Stimulated activated naive CD8-positive, alpha-beta T cell treated with anti-CD3 and anti-CD28 coated beads, Interleukin-15, Interleukin-2, amounts not matched to agents 100 U/mL and 50 U/mL, for 24 hours (primary cell): ENCODE measurements around the gene OLFML2A.

Source experiments
- ATAC-seq: fragments of 150-1000 bp; cut with Tn5 transposase; one replicate; pipeline ENCODE4 v1.10.0; 2021
- DNase-seq: peaks from one replicate; pipeline ENCODE4 v3.0.0; 2021

Gene OLFML2A

GRCh38 chr9:124797343-124798103 lies 20.6 kb downstream of the OLFML2A start:
- ATAC-seq (no peak), DNase-seq (no peak)

- ATAC-seq (no peak), DNase-seq (no peak)
Measured at GRCh38 chr9:124799274-124800006, 22.5 kb downstream of the OLFML2A start.

- DNase-seq (no peak), ATAC-seq (no peak)
Measured at GRCh38 chr9:124800306-124801259, 23.6 kb downstream of the OLFML2A start.

- DNase-seq (no peak), ATAC-seq (no peak)
Measured at GRCh38 chr9:124801356-124801755, 24.4 kb downstream of the OLFML2A start.

- no peak for DNase-seq
- no peak for ATAC-seq
Measured at GRCh38 chr9:124802426-124802825, 25.5 kb downstream of the OLFML2A start.

- DNase-seq (no peak), ATAC-seq (no peak)
Measured at GRCh38 chr9:124803911-124804310, 27.0 kb downstream of the OLFML2A start.

GRCh38 chr9:124805186-124805585 lies 28.3 kb downstream of the OLFML2A start:
- DNase-seq, result no peak
- ATAC-seq, result no peak

GRCh38 chr9:124808246-124808956 lies 31.5 kb downstream of the OLFML2A start:
- no peak for DNase-seq
- ATAC-seq, result no peak

- DNase-seq (no peak), ATAC-seq (no peak)
Measured at GRCh38 chr9:124809211-124809610, 32.3 kb downstream of the OLFML2A start.

- DNase-seq (no peak), ATAC-seq (no peak)
Measured at GRCh38 chr9:124809741-124810500, 33.0 kb downstream of the OLFML2A start.

- DNase-seq, result no peak
- no peak for ATAC-seq
Measured at GRCh38 chr9:124810663-124811355, 33.9 kb downstream of the OLFML2A start.

GRCh38 chr9:124812441-124812876 lies 35.5 kb downstream of the OLFML2A start:
- ATAC-seq, result peak; percentile 71

GRCh38 chr9:124813041-124813440 lies 36.1 kb downstream of the OLFML2A start:
- no peak for ATAC-seq
- no peak for DNase-seq

More at GRCh38 chr9:124812441-124812876, 35.5 kb downstream of the OLFML2A start:
- DNase-seq, result peak; percentile 15

- DNase-seq (no peak), ATAC-seq (no peak)
Measured at GRCh38 chr9:124813501-124814163, 36.7 kb downstream of the OLFML2A start.

- DNase-seq (no peak), ATAC-seq (no peak)
Measured at GRCh38 chr9:124814164-124814535, 37.2 kb downstream of the OLFML2A start.

GRCh38 chr9:124815601-124816000 lies 38.7 kb downstream of the OLFML2A start:
- DNase-seq, result no peak
- no peak for ATAC-seq

- DNase-seq (peak; percentile 30), ATAC-seq (peak; percentile 86)
Measured at GRCh38 chr9:124818431-124819281, 41.7 kb downstream of the OLFML2A start.

- ATAC-seq (no peak), DNase-seq (no peak)
Measured at GRCh38 chr9:124820698-124821623, 44.0 kb downstream of the OLFML2A start.
